NCI-H2029 treated with DMSO at 0.1 percent for 48 hours (cell line): ENCODE data around the gene SLFN12L.
"Not testable (repeated sequence)": the region's sequence is repeated elsewhere in the genome, so short reads cannot be mapped to it uniquely, and the experiment has no call there.

Experiments
- DNase-seq: peaks from one replicate; lab custom pipeline; 2025; lab: John Stamatoyannopoulos, UW

Gene SLFN12L

GRCh38 chr17:35496451-35497290, 40.8 kb downstream of the SLFN12L start:
- DNase-seq = no peak

- DNase-seq = no peak
Measured at GRCh38 chr17:35493040-35493439, 44.4 kb downstream of the SLFN12L start.

- no peak for DNase-seq
Measured at GRCh38 chr17:35491417-35491816, 46.1 kb downstream of the SLFN12L start.

- no peak for DNase-seq
Measured at GRCh38 chr17:35489944-35490343, 47.5 kb downstream of the SLFN12L start.

GRCh38 chr17:35488991-35489390, 48.5 kb downstream of the SLFN12L start:
- DNase-seq = no peak

GRCh38 chr17:35486920-35487732, 50.4 kb downstream of the SLFN12L start:
- no peak for DNase-seq

GRCh38 chr17:35479271-35479670, 58.2 kb downstream of the SLFN12L start:
- no peak for DNase-seq

GRCh38 chr17:35477248-35477647, 60.2 kb downstream of the SLFN12L start:
- no peak for DNase-seq

GRCh38 chr17:35476283-35476820, 61.1 kb downstream of the SLFN12L start:
- DNase-seq = no peak

GRCh38 chr17:35468475-35468874, 69.0 kb downstream of the SLFN12L start:
- DNase-seq = no peak

GRCh38 chr17:35467824-35468223, 69.7 kb downstream of the SLFN12L start:
- DNase-seq = no peak

- no peak for DNase-seq
Measured at GRCh38 chr17:35460354-35460851, 77.1 kb downstream of the SLFN12L start.

GRCh38 chr17:35454035-35454434, 83.4 kb downstream of the SLFN12L start:
- not testable (repeated sequence) for DNase-seq

GRCh38 chr17:35453171-35453570, 84.3 kb downstream of the SLFN12L start:
- DNase-seq = no peak

GRCh38 chr17:35449371-35449931, 88.0 kb downstream of the SLFN12L start:
- DNase-seq = peak; percentile 11

- no peak for DNase-seq
Measured at GRCh38 chr17:35448899-35449227, 88.6 kb downstream of the SLFN12L start.

- peak; percentile 66 for DNase-seq
Measured at GRCh38 chr17:35448214-35448898, 89.1 kb downstream of the SLFN12L start, which contains the start of gene SLFN13. TSS of gene SLFN13 (minus strand) at chr17:35448766. CDS start at chr17:35445680, 3,086 bp downstream.

GRCh38 chr17:35447499-35447898, 90.0 kb downstream of the SLFN12L start:
- no peak for DNase-seq

- no peak for DNase-seq
Measured at GRCh38 chr17:35438433-35438832, 99.0 kb downstream of the SLFN12L start.

- no peak for DNase-seq
Measured at GRCh38 chr17:35433075-35433894, 104.2 kb downstream of the SLFN12L start.
